ENCODE data around the gene TMED10.

TMED10 gene

DNA sequence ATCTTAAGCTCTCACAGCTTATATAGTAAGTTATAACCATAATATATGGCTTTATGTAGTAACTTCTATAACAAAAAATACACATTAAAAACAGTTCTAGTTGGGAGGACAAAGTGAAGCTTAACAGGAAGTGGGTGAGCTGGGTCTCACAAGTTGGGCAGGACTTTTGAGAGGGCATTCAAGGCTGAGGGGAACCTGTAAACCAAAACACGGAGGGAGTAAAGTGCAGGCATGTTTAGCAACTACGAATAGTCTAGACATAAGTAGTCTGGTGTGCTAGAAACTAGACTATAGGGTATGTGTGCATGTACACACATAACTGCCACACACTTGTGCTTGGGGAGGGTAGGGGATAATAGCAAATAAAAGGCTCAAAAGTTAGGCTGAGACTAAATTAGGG is 35.4 kb downstream of the TMED10 start:
- TF ChIP-seq, protein P1, sequence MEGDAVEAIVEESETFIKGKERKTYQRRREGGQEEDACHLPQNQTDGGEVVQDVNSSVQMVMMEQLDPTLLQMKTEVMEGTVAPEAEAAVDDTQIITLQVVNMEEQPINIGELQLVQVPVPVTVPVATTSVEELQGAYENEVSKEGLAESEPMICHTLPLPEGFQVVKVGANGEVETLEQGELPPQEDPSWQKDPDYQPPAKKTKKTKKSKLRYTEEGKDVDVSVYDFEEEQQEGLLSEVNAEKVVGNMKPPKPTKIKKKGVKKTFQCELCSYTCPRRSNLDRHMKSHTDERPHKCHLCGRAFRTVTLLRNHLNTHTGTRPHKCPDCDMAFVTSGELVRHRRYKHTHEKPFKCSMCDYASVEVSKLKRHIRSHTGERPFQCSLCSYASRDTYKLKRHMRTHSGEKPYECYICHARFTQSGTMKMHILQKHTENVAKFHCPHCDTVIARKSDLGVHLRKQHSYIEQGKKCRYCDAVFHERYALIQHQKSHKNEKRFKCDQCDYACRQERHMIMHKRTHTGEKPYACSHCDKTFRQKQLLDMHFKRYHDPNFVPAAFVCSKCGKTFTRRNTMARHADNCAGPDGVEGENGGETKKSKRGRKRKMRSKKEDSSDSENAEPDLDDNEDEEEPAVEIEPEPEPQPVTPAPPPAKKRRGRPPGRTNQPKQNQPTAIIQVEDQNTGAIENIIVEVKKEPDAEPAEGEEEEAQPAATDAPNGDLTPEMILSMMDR (conservative IDR thresholded peaks at IDR 0.05; ENCODE audit: low read depth): no peak
- ChIA-PET CTCF (interaction anchor here (1.3 kb wide), 1 partner anchor 9 kb away, joined by 3 read pairs; no protein-coding TSS in a partner anchor), POLR2A (ENCODE audit: low non-redundant PET) (no interaction called here)
- H3K27ac ChIP-seq: no peak overlapping the region
- DNase-seq (ENCODE audit: low spot score): no peak

DNA sequence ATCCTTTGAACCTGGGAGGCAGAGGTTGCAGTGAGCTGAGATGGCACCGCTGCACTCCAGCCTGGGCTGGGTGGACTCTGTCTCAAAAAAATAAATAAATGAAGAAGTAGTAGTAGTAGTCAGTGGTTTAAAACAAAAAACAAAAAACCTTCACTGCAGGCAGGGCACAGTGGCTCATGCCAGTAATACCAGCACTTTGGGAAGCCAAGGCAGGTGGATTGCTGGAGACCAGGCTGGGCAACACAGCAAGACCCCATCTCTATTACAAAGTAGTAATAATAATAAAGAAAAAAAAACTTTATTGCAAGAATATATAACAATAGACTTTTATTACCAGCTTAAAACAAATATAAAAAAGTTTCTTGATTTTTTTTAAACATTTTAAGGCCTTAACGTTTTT is 35.8 kb downstream of the TMED10 start:
- POLR2A ChIA-PET (ENCODE audit: low non-redundant PET): no interaction called here
- DNase-seq (ENCODE audit: low spot score): no peak
- TF ChIP-seq, protein P1 (conservative IDR thresholded peaks at IDR 0.05; ENCODE audit: low read depth): no peak
- CTCF ChIA-PET: interaction anchor here (1.3 kb wide), 1 partner anchor 9 kb away, joined by 3 read pairs; no protein-coding TSS in a partner anchor
- H3K27ac ChIP-seq: peak overlapping the region; percentile 25

DNA sequence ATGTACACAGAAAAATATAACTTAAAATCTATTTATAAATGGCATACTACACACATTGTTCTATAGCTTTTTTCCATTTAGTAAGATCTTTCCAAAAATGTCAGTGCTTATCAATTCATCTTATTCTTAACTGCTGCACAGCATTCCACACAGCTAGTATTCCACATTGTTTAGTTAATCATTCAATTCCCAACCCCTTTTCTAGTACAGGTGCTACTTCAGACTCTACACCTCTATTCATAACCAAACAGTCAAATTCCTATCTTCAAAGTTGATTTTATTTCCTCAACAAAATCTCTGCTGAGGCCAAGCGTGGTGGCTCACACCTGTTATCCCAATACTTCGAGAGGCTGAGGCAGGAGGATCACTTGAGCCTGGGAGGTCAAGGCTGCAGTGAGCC is 37.2 kb downstream of the TMED10 start:
- no peak overlapping the region for H3K27ac ChIP-seq
- ChIA-PET CTCF (no interaction called here), POLR2A (ENCODE audit: low non-redundant PET) (interaction anchor here (0.7 kb wide), 1 partner anchor 138 kb away, joined by 3 read pairs; no protein-coding TSS in a partner anchor)
- TF ChIP-seq, protein P1 (conservative IDR thresholded peaks at IDR 0.05; ENCODE audit: low read depth): no peak
- DNase-seq (ENCODE audit: low spot score): no peak

DNA sequence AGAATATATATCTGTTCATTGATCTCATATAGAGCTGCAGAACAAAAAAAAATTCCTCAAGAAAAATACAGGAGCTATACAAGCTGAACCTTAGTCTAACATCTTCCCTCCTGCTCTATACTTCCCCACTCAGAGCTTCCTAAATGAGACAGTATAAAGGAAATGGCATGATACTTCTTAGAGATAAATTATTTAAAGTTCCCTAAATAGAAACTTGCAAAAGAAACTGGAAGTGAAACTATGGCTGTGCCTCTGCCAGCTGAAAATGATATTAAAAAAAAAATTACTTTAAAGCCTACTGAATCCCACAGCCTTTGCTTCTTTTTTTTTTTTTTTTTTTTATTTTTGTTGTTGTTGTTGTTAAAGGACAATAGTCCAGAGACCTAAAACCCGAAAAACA is 37.9 kb downstream of the TMED10 start:
- CTCF ChIA-PET: interaction anchor here (0.6 kb wide), 2 partner anchors 302 to 317 kb away, joined by 3 read pairs; no protein-coding TSS in a partner anchor

DNA sequence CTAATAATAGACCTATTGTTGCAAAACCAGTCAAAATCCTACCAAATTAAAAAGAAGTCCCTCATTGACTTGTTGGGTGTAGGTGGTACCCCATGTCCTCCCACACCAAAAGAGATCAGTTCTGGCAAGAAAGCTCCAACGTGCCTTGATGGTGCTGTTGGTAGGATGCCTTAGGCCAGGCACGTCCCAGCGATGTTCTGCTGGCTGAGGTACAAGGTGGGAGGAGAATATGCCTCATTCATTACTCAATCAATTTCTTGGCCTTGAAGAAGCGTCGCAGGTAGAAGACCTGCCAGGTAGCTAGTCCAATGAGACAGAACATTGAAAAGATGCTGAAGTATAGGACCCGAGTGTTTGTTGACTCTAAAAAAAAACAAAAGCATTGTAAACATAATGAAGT is 41.8 kb downstream of the TMED10 start:
- DNase-seq (ENCODE audit: low spot score): peak; percentile 16
- CTCF ChIA-PET: interaction anchor here (0.9 to 1.1 kb wide), 2 partner anchors 161 to 173 kb away, joined by 3 read pairs; no protein-coding TSS in a partner anchor
- TF ChIP-seq, protein P1 (conservative IDR thresholded peaks at IDR 0.05; ENCODE audit: low read depth): no peak
- no peak overlapping the region for H3K27ac ChIP-seq
- POLR2A ChIA-PET (ENCODE audit: low non-redundant PET): no interaction called here

More for the DNA sequence above, 37.9 kb downstream of the TMED10 start:
- DNase-seq (ENCODE audit: low spot score): no peak
- H3K27ac ChIP-seq: no peak overlapping the region
- TF ChIP-seq, protein P1 (conservative IDR thresholded peaks at IDR 0.05; ENCODE audit: low read depth): no peak
- POLR2A ChIA-PET (ENCODE audit: low non-redundant PET): no interaction called here

DNA sequence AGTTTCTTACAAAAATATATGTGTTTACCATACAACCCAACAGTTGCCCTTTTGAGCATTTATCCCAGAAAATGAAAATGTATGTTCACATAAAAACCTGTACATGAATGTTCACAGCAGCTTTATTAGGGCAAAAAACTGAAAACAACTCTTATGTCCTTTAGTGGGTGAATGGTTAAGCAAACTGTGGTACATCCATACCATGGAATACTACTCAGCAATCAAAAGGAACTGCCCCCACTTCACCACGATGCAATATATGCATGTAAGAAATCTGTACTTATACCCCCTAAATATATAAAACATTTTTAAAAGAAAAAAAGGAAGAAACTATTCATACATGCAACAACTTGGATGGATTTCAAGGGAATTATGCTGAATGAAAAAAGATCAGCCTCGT is 42.8 kb downstream of the TMED10 start:
- POLR2A ChIA-PET (ENCODE audit: low non-redundant PET): no interaction called here
- TF ChIP-seq, protein P1 (conservative IDR thresholded peaks at IDR 0.05; ENCODE audit: low read depth): no peak
- DNase-seq (ENCODE audit: low spot score): no peak
- no peak overlapping the region for H3K27ac ChIP-seq
- CTCF ChIA-PET: no interaction called here
